ENCODE data around the gene MAP9.
"Not testable (repeated sequence)": the region's sequence is repeated elsewhere in the genome, so short reads cannot be mapped to it uniquely, and the experiment has no call there.

MAP9 gene

DNA sequence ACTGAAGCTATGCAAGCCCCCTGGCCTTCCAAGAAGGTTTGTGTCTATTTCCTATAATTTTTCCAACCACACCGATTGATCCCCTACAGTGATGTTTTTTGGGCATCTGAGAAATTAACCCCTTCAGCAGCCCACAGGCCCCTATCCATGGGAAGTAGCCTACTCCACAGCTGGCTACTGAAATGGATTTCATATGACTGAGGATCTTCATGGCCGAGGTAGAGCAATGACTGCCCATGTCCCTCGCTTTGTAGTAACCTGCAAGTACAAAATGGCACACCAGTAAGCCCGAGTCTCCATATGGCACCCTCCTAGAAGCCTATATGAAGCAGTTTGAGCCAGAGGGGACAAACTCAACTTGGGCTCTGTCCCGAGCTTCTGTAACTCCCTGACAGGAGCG is 36.8 kb downstream of the MAP9 start:
- DNase-seq: no peak

DNA sequence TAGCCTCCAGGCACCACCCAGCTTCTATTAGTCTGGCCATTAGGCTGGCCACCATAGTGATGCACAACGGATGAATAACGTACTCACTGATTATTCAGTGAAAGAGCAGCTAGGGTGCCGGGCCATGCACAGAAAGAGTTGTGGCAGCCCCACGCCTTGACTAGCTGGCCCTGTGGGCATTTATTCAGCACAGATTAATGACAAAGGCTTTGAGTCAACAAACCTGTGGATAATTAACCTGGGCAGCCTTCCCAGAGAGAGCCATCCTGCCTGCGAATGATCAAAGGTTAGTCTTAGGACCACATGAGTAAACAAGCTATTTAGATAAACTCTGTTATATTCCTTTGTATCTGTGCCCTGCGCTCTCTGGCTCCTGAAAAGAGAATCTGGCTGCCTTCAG is 37.2 kb downstream of the MAP9 start:
- DNase-seq: peak; percentile 8

DNA sequence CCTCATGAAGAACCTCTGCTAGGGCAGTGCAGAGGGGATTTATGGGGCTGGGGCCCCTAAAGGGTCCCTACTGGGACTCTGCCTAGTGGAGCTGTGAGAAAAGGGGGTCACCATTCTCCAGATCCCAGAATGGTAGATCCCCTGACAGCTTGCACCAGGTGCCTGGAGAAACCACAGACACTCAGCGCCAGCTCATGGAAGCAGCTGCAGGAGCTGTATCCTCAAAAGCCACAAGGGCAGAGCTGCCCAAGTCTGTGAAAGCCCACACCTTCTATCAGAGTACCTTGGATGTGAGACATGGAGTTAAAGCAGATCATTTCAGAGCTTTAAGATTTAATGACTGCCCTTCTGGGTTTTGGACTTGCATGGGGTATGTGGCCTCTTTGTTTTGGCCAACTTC is 38.6 kb downstream of the MAP9 start:
- DNase-seq: no peak

DNA sequence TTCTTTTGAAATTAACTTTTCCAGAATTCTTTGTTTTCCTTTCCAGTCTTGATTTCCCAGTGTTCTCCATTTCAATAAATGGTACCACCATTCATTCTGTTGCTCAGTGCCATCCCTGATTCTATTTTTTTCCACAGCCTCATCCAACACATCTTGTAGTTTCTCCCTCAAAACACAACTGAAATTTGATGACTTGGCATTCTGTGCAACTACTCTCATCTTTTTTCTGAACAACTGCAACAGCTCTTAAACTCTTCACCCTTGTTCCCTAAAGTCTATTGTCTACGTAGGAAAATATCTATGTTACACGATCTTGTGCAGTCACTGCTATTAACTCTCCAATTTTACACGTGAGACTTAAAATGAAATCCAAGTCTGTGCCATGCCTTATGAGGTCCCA is 40.5 kb downstream of the MAP9 start:
- no peak for DNase-seq

DNA sequence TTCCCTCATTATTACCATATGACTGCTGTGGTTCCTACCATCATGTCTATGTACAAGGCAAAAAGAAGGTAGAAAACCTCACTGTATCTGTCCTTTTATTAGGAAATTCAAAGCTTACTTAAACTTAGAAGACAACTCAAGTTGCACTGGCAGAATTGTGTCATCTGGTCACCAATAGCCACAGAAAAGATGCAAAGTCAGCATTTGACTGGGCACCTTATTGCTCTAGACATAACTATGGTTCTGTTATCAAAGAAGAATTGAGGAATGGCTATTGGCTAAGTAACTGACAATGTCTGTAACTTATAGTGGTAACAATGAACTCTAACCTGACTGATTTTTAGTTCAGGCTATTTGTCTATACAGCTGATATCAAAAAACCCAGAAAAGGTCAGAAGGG is 45.3 kb downstream of the MAP9 start:
- no peak for DNase-seq

DNA sequence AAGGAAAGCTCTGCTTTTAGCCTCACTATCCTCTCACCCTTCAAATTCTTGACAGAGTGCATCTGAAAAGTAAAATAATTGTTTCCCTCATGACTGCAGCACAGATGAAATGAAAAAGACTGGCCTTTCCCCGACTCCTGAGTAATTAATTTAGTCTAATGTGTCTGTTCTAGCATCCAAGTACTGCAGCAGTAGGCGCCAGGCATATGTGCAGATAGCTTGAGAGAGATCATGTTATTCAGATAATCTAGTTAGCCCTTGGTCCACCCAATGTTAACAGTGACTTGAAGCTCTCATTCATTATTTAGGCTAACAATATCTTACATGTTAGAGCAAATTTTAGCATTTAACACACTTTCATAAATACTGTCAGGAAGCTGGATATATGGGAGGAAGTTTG is 54.0 kb downstream of the MAP9 start:
- no peak for DNase-seq

DNA sequence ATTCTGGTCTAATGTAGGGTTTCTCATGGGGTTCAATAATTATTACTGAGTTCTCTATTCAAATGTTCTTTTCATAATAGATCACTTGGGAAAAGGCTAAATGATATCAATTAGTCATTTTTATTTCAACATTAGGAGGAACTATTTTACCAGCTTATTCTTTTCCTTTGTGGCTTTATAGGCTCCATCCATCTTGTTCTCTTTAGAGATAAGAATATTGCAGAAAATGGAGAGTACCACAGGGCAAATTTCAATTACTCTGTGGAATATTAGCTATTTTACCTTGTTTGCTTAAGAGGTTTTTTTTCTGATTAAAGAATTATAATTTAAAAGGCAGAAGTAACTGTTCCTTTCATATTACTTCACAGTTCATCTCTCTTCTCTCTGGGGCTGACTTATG is 55.8 kb downstream of the MAP9 start:
- no peak for DNase-seq

DNA sequence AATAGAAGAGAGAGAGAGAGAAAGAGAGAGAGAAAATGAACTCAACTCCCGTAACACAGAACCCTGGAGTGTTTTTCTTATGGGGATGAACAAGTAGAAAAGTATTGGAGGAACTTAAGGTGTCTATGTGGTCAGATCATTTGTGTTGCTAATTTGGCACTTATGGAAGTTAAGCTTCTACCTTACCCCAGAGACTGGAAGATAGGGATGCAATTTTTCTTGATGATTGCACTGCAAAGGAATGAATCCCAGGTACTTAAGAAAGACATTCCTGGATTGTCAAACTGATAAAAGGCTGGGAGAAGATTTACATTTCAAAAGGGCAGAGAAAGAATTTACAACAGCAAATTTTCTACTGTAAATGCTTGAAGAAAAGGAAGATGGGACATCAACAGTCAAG is 57.2 kb downstream of the MAP9 start:
- no peak for DNase-seq

DNA sequence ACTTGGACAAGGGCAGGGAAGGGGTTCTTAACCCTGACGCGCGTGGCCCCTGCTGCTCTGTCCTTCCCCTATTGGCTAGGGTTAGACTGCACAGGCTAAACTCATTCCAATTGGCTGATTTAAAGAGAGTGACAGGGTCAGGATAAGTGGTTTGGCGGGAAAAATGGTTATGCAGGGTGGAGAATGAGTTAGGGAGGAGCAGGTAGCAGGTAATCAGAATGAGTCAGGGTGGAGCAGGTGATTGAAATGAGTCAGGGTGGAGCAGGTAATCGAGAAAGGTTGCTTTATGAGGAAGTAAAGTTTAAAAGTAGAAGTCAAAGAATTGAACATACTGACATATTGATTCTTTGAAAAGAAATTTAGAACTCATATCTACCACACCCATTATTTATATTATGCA is 64.7 kb downstream of the MAP9 start:
- DNase-seq: not testable (repeated sequence)

DNA sequence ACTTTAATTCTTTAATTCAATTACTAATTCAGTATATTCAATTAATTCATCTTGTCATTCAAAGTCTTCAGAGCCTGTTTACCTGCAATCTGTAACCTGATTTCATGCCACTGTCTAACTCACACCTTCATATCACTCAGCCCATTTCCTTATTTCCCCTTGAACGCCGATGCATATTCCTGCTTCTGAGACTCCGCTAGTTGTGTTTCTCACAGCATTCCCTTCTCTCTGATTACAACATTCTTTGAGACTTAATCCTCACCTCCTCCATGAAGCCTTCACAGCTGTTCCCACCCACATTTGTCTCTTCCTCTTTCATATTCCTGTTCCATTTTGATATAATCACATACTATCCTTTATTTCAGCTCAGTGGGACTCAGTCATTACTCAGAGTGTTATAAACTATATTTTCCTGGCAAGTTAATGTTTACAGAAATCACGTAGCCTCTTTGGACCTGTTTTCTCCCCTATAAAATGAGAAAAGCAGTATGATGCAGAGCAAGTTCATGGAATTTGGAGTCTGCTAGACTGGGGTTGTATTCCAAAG is 69.0 kb downstream of the MAP9 start:
- no peak for DNase-seq

DNA sequence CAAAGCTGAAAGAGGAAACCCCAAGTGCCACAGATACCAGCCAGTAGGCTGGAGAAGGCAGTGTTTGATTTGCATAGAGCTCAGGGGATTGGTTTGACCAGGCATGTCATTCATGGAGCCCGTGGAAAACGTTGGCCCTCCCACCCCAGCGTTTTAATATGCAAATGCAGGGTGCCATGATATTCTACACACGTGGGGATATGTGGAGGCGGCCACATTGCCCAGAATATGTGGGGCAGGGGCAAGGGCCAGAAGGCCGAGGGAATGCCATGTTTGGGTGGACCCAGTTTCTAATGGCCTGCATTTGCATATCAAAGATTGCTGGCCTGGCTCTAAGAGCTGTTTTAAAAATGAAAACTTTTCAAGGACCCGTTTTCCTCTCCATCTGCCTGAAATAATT is 71.1 kb downstream of the MAP9 start:
- DNase-seq: no peak

DNA sequence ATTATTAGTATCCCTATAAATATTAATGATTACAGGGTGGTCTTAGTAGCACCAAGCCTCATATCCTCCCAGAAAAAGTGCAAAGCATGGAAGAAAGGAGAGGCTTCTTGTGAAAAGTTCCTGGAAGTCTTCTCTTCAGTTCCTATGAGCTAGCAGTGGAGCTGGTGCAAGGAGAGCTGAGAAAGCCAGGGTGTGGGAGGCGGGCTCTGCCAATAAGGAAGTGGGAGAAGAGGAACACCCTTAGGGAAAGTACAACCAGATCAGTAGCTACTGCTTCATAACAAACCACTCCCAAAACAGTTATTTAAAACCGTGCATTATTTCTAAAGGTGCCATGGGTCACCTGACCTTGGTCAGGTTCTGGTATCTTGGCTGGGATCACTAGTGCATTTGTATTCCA is 72.4 kb downstream of the MAP9 start:
- no peak for DNase-seq

DNA sequence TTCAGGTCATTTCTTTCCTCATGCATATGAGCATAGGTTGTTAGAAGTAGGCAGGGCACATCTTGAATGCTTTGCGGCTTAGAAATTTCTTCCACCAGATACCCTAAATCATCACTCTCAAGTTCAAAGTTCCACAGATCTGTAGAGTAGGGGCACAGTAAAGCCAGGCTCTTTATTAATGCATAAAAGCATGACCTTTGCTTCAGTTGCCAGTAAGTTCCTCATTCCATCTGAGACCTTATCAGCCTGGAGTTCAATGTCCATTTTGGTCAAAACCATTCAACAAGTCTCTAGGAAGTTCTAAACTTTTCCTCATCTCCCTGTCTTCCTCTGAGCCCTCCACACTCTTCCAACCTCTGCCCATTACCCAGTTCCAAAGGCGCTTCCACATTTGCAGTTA is 77.7 kb downstream of the MAP9 start:
- DNase-seq: no peak
